KMS-11 (cell line): ENCODE results near the gene LCORL.

ENCODE experiments used
- H2AFZ ChIP-seq: fragments of 200-600 bp; sonication (generic); 2 replicates; pipeline ENCODE4 v1.6.1; 2016; ENCODE audit warnings: antibody characterized with exemption, mixed run types, low read depth
- H3K27ac ChIP-seq: fragments of 200-600 bp; sonication (generic); 2 replicates; pipeline ENCODE4 v1.6.1; 2016; ENCODE audit warnings: mild to moderate bottlenecking, mixed run types
- H3K27me3 ChIP-seq: fragments of 200-600 bp; sonication (generic); 2 replicates; pipeline ENCODE4 v1.6.1; 2017; ENCODE audit warnings: mild to moderate bottlenecking, low read depth, mixed run types, moderate library complexity; ENCODE audit not compliant: insufficient read depth
- H3K36me3 ChIP-seq: fragments of 200-600 bp; sonication (generic); 2 replicates; pipeline ENCODE4 v1.6.1; 2017; ENCODE audit warnings: mild to moderate bottlenecking, mixed run types; ENCODE audit not compliant: insufficient read depth
- H3K4me1 ChIP-seq: fragments of 200-600 bp; sonication (generic); 2 replicates; pipeline ENCODE4 v1.6.1; 2016; ENCODE audit warnings: mild to moderate bottlenecking, low read depth, mixed run types; ENCODE audit not compliant: poor library complexity, severe bottlenecking
- H3K4me2 ChIP-seq: fragments of 200-600 bp; sonication (generic); 2 replicates; pipeline ENCODE4 v1.7.0; 2016; ENCODE audit warnings: mild to moderate bottlenecking, mixed run types
- H3K4me3 ChIP-seq: fragments of 200-600 bp; sonication (generic); IDR thresholded peaks from 2 replicates; pipeline ENCODE4 v1.6.1; 2017; ENCODE audit warnings: low read depth, low read length, mixed read lengths; ENCODE audit not compliant: insufficient read depth
- H3K79me2 ChIP-seq: fragments of 200-600 bp; sonication (generic); 2 replicates; pipeline ENCODE4 v1.6.1; 2016; ENCODE audit warnings: low read depth, mixed run types; ENCODE audit not compliant: insufficient read depth
- H3K9ac ChIP-seq: fragments of 200-600 bp; sonication (generic); 2 replicates; pipeline ENCODE4 v1.6.1; 2016; ENCODE audit warnings: mild to moderate bottlenecking, mixed run types
- H4K20me1 ChIP-seq: fragments of 200-600 bp; sonication (generic); 2 replicates; pipeline ENCODE4 v1.6.1; 2016; ENCODE audit warnings: mild to moderate bottlenecking, mixed run types; ENCODE audit not compliant: insufficient read depth
- CTCF ChIP-seq: fragments of 200-600 bp; sonication (generic); conservative IDR thresholded peaks from 2 replicates; pipeline ENCODE4 v1.6.1; 2017; ENCODE audit warnings: low read depth, mild to moderate bottlenecking, antibody characterized with exemption, low read length, moderate library complexity, mixed read lengths

The LCORL gene

GRCh38 chr4:17924189-17924588 lies 97.4 kb downstream of the LCORL start:
- Histone ChIP-seq H3K4me3 (no peak overlapping the region), H3K9ac (no peak overlapping the region), H3K27ac (no peak overlapping the region), H3K4me2 (no peak overlapping the region), H4K20me1 (no peaks in the 10 kb centered on the region), H3K4me1 (no peaks in the 10 kb centered on the region), H3K79me2 (no peaks in the 10 kb centered on the region), H2AFZ (no peak overlapping the region), H3K27me3 (no peaks in the 10 kb centered on the region), H3K36me3 (no peaks in the 10 kb centered on the region)
- no peak for TF ChIP-seq CTCF

- Histone ChIP-seq H3K4me1 (no peaks in the 10 kb centered on the region), H3K4me2 (no peak overlapping the region), H3K9ac (no peak overlapping the region), H3K79me2 (no peaks in the 10 kb centered on the region), H3K27ac (no peak overlapping the region), H3K36me3 (no peaks in the 10 kb centered on the region), H3K4me3 (no peak overlapping the region), H3K27me3 (no peaks in the 10 kb centered on the region), H4K20me1 (no peaks in the 10 kb centered on the region), H2AFZ (no peak overlapping the region)
- no peak for TF ChIP-seq CTCF
Measured at GRCh38 chr4:17921451-17921850, 100.1 kb downstream of the LCORL start.

- H3K27ac ChIP-seq, result no peak overlapping the region
- no peaks in the 10 kb centered on the region for H4K20me1 ChIP-seq
- no peak for TF ChIP-seq CTCF
- no peaks in the 10 kb centered on the region for H3K27me3 ChIP-seq
- no peak overlapping the region for H3K9ac ChIP-seq
- no peak overlapping the region for H3K4me3 ChIP-seq
- H3K36me3 ChIP-seq, result no peaks in the 10 kb centered on the region
- no peaks in the 10 kb centered on the region for H3K4me1 ChIP-seq
- no peak overlapping the region for H3K4me2 ChIP-seq
- H2AFZ ChIP-seq, result no peak overlapping the region
- H3K79me2 ChIP-seq, result no peaks in the 10 kb centered on the region
Measured at GRCh38 chr4:17920681-17921080, 100.9 kb downstream of the LCORL start.

- TF ChIP-seq CTCF, result no peak
Measured at GRCh38 chr4:17915439-17915838, 106.1 kb downstream of the LCORL start.

More at GRCh38 chr4:17915439-17915838, 106.1 kb downstream of the LCORL start:
- no peaks in the 10 kb centered on the region for H4K20me1 ChIP-seq
- H3K36me3 ChIP-seq, result no peaks in the 10 kb centered on the region
- no peaks in the 10 kb centered on the region for H3K27me3 ChIP-seq
- H2AFZ ChIP-seq, result no peak overlapping the region
- H3K4me3 ChIP-seq, result no peak overlapping the region
- H3K79me2 ChIP-seq, result no peaks in the 10 kb centered on the region
- H3K4me1 ChIP-seq, result no peaks in the 10 kb centered on the region
- H3K27ac ChIP-seq, result no peak overlapping the region
- no peak overlapping the region for H3K4me2 ChIP-seq
- H3K9ac ChIP-seq, result no peak overlapping the region
